K562 treated with DMSO at 1 percent for 48 hours (cell line): Measurements from ENCODE around the gene ENPP6. TPM values are rescaled to one million over a fixed set of nuclear protein-coding genes. Genes with fewer than 3 reads are reported as not detected.

Experiments
- total RNA-seq: library from RNA; unstranded; fragments of 300-600 nt; gene quantifications from 2 replicates; pipeline ENCODE4 v1.2.3, GENCODE V29; 2022; ENCODE audit warnings: low replicate concordance; ENCODE audit errors: extremely low read depth

ENPP6 gene
- total RNA-seq = not detected in 2 replicates

GRCh38 chr4:184217634-184218033 lies at the start of gene ENPP6:
Gene ENPP6 (minus strand): TSS chr4:184217873. CDS start chr4:184217819, 54 bp downstream.

